AG08396 (cell line): ENCODE data around the gene UTF1.
A peak's percentile ranks its signal among the peaks of the same experiment; 100 is the strongest.
"Not testable (repeated sequence)": the region's sequence is repeated elsewhere in the genome, so short reads cannot be mapped to it uniquely, and the experiment has no call there.

ENCODE experiments used
- DNase-seq: peaks from one replicate; pipeline ENCODE4 v3.0.0; 2012; ENCODE audit warnings: low spot score, mixed read lengths

Gene UTF1

GRCh38 chr10:133265052-133265451 is 35.0 kb downstream of the UTF1 start:
- DNase-seq = not testable (repeated sequence)

- no peak for DNase-seq
These were observed 36.2 kb downstream of the UTF1 start for GRCh38 chr10:133266056-133266795.

- DNase-seq = no peak
These were observed 37.3 kb downstream of the UTF1 start for GRCh38 chr10:133267293-133267692.

GRCh38 chr10:133267829-133268228 is 37.8 kb downstream of the UTF1 start:
- DNase-seq = no peak

- no peak for DNase-seq
These were observed 38.5 kb downstream of the UTF1 start for GRCh38 chr10:133268532-133268931.

GRCh38 chr10:133269367-133269766 is 39.4 kb downstream of the UTF1 start:
- no peak for DNase-seq

- DNase-seq = no peak
These were observed 40.2 kb downstream of the UTF1 start for GRCh38 chr10:133270204-133270603.

GRCh38 chr10:133270773-133271297 is 40.8 kb downstream of the UTF1 start:
- DNase-seq = no peak

GRCh38 chr10:133271521-133272300 is 41.7 kb downstream of the UTF1 start:
- DNase-seq = no peak

GRCh38 chr10:133272301-133272963 is 42.4 kb downstream of the UTF1 start:
- DNase-seq = no peak

GRCh38 chr10:133272964-133273420 is 43.0 kb downstream of the UTF1 start:
- DNase-seq = no peak

GRCh38 chr10:133273534-133274143 is 43.6 kb downstream of the UTF1 start:
- no peak for DNase-seq

GRCh38 chr10:133274751-133275683 is 45.0 kb downstream of the UTF1 start:
- DNase-seq = no peak

- DNase-seq = no peak
These were observed 45.7 kb downstream of the UTF1 start for GRCh38 chr10:133275684-133276092.

- DNase-seq = no peak
These were observed 46.0 kb downstream of the UTF1 start for GRCh38 chr10:133276100-133276434.

- peak; percentile 73 for DNase-seq
These were observed 46.6 kb downstream of the UTF1 start, which contains the start of gene ADAM8 for GRCh38 chr10:133276435-133277201. Gene ADAM8, minus strand, starts transcription at chr10:133276868. Its CDS starts 51 bp downstream, at chr10:133276817.

GRCh38 chr10:133277277-133277992 is 47.4 kb downstream of the UTF1 start:
- no peak for DNase-seq

GRCh38 chr10:133277993-133278576 is 48.1 kb downstream of the UTF1 start:
- no peak for DNase-seq
